ENCODE results near the gene KCNJ16.

The KCNJ16 gene

DNA sequence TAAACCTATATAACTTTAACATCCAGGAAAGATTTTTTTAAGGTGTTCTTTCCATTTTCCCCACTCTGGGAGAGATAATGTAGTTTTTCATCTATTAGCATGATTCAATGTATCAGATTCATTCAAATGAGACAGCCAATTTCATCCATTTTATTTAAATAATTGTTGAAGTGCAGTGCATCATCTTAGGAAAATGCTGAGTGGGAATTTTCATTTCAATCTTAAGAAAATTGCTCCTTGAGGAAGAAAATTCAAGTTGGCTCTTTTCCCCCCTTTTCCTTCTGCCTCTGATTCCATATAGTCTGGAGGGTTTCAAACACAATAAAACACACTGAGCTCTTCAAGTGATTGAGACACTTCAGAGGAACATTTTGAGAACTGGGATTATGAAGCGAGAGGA, 3.4 kb upstream of the KCNJ16 start:
- Histone ChIP-seq H3K27me3 (peaks cover 8% of the 10 kb centered on the region), H3K36me3 (no peaks in the 10 kb centered on the region), H3K9me3 (no peaks in the 10 kb centered on the region), H3K4me3 (ENCODE audit: low read depth, low read length) (no peak overlapping the region), H3K4me1 (no peaks in the 10 kb centered on the region)
- DNase-seq, result no peak
- TF ChIP-seq, protein P1, sequence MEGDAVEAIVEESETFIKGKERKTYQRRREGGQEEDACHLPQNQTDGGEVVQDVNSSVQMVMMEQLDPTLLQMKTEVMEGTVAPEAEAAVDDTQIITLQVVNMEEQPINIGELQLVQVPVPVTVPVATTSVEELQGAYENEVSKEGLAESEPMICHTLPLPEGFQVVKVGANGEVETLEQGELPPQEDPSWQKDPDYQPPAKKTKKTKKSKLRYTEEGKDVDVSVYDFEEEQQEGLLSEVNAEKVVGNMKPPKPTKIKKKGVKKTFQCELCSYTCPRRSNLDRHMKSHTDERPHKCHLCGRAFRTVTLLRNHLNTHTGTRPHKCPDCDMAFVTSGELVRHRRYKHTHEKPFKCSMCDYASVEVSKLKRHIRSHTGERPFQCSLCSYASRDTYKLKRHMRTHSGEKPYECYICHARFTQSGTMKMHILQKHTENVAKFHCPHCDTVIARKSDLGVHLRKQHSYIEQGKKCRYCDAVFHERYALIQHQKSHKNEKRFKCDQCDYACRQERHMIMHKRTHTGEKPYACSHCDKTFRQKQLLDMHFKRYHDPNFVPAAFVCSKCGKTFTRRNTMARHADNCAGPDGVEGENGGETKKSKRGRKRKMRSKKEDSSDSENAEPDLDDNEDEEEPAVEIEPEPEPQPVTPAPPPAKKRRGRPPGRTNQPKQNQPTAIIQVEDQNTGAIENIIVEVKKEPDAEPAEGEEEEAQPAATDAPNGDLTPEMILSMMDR (IDR thresholded peaks at IDR 0.05; ENCODE audit: low read depth, low read length), result no peak

DNA sequence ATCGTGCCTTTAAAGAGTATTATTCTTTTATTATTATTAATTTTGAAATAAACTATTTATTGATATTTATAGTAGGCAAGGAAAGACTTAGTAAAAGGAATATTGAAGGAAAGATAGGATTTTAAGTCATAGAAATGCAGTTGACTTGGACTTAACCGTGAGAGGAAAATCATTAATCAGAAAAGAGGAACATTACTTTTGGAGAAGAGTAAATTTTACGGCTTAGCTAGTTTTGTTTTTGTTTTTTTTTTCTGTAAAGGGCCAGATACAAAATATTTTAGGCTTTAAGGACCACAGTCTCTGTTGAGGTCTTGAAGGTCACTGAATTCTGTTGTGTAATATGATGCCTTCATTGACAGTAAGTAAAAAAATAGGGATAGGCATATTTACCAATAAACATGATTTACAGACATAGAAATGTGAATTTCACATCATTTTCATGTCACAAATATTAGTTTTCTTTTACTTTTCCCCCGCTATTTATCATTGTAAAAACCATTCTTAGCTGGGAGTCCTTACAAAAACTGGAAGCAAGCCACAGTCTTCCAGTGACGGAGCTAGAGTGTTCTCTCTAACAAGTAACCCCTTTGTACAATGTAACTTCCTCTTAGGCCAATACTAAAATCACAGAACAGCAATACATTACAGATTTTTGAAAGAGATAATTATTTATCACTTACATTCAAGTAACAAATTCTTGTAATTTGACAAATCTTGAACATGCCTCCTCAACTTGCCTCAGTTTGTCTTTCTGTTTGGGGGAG, 2.3 kb upstream of the KCNJ16 start:
- no peak for DNase-seq
- peaks cover 8% of the 10 kb centered on the region for H3K27me3 ChIP-seq
- no peak overlapping the region for H3K4me3 ChIP-seq (ENCODE audit: low read depth, low read length)
- no peaks in the 10 kb centered on the region for H3K36me3 ChIP-seq
- TF ChIP-seq, protein P1 (IDR thresholded peaks at IDR 0.05; ENCODE audit: low read depth, low read length), result no peak
- no peaks in the 10 kb centered on the region for H3K9me3 ChIP-seq
- H3K4me1 ChIP-seq, result no peaks in the 10 kb centered on the region

DNA sequence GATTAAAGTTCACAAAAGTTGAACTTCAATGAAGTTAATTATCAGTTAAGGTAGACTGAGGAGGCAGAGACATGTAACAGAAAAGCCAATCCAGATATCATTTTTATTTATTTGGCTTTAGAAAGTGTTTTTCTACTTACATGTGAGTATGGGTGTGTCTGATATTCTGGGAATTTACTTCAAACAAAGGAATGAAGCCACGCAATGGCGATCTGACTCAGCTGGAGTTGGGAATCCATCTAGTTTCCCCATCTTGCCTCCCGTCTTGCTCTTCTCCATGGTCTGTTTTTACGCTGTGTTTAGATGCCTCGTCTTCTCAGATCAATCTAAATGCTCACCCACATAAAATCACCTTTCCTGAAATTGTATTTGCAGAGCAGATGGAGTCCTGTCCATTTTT, 1.7 kb upstream of the KCNJ16 start:
- H3K9me3 ChIP-seq, result no peaks in the 10 kb centered on the region
- H3K27me3 ChIP-seq, result peaks cover 8% of the 10 kb centered on the region
- no peak overlapping the region for H3K4me3 ChIP-seq (ENCODE audit: low read depth, low read length)
- no peaks in the 10 kb centered on the region for H3K4me1 ChIP-seq
- DNase-seq, result no peak
- no peaks in the 10 kb centered on the region for H3K36me3 ChIP-seq
- TF ChIP-seq, protein P1 (IDR thresholded peaks at IDR 0.05; ENCODE audit: low read depth, low read length), result no peak

DNA sequence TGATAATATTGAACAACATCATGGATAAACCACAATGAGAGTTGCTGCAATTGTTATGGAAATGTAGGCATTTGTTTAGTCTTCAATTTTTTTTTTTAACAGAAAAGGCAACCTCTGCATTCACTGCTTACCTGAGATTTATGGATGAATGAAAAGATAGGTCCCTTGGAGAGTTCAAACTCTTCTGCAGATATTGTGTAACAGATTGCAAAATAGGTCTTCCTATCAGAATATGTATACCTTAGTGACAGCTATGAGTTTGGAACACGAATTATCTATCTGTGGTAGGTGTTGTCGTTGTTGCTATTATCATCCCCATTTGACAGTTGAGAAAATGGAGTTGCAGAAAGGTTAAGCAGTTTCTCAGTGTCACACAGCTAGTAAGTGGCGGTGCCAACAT, 1.2 kb upstream of the KCNJ16 start:
- Histone ChIP-seq H3K27me3 (peaks cover 8% of the 10 kb centered on the region), H3K36me3 (no peaks in the 10 kb centered on the region), H3K4me3 (ENCODE audit: low read depth, low read length) (no peak overlapping the region), H3K4me1 (no peaks in the 10 kb centered on the region), H3K9me3 (no peaks in the 10 kb centered on the region)
- DNase-seq, result no peak
- TF ChIP-seq, protein P1 (IDR thresholded peaks at IDR 0.05; ENCODE audit: low read depth, low read length), result no peak

DNA sequence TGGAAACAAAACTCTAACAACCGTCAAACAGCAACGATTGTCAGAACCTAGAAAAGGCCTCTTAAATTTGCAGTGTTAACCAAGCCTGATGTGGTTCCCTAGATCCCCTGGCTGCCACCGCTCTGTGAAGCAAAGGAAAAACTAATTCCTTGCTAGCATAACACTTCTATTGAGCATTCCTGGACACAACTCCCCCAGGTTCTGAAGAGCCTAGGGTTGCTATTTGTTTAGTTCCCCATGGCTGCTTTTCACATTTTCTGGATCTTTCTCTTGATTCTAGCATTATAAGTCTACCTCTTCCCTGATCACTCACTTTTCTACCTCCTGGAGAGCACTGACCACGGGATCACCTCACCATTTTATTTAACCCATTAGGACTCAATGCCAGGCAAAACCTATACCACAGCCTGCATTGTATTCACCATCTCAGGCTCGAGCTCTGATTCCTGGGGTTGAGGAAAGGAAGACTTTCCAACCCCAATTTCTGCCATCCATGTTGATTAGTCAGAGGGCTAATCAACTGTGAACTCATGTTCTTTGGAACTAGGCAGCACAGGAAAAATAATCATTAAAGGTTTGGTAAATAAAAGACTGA, 692 bp upstream of the KCNJ16 start:
- no peak overlapping the region for H3K4me3 ChIP-seq (ENCODE audit: low read depth, low read length)
- H3K4me1 ChIP-seq, result no peaks in the 10 kb centered on the region
- TF ChIP-seq, protein P1 (IDR thresholded peaks at IDR 0.05; ENCODE audit: low read depth, low read length), result no peak
- DNase-seq, result no peak
- no peaks in the 10 kb centered on the region for H3K9me3 ChIP-seq
- H3K27me3 ChIP-seq, result peaks cover 4% of the 10 kb centered on the region
- no peaks in the 10 kb centered on the region for H3K36me3 ChIP-seq

DNA sequence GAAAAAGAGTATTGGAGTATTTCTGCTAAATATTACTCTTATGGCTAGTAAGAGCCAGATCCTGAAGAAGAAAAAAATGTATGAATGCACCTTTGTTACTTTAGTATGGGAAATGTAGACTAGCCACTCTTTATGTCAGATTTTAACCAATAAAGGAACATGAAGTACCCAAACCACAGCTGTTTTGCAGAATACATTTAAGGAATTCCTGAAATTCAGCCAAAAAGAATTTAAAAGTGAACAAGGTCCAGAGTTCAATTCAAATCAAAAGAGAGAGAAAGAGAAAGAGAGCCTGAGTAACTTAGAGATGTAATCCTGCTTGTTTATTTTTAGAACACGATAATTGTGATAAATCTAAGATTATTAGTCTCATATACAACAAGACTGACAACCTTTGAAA, 1.2 kb downstream of the KCNJ16 start:
- H3K9me3 ChIP-seq, result no peaks in the 10 kb centered on the region
- no peak for DNase-seq

More for the DNA sequence above, 1.2 kb downstream of the KCNJ16 start:
- Histone ChIP-seq H3K36me3 (no peaks in the 10 kb centered on the region), H3K27me3 (no peaks in the 10 kb centered on the region), H3K4me1 (no peaks in the 10 kb centered on the region), H3K4me3 (ENCODE audit: low read depth, low read length) (no peak overlapping the region)
- TF ChIP-seq, protein P1 (IDR thresholded peaks at IDR 0.05; ENCODE audit: low read depth, low read length), result no peak

All from BE2C (cell line).